Measurements from ENCODE around the gene PHOX2A. TPM values are rescaled to one million over a fixed set of nuclear protein-coding genes. Genes with fewer than 3 reads are reported as not detected.

The PHOX2A gene
- total RNA-seq, 1 donor from 2014 or later: not detected

DNA sequence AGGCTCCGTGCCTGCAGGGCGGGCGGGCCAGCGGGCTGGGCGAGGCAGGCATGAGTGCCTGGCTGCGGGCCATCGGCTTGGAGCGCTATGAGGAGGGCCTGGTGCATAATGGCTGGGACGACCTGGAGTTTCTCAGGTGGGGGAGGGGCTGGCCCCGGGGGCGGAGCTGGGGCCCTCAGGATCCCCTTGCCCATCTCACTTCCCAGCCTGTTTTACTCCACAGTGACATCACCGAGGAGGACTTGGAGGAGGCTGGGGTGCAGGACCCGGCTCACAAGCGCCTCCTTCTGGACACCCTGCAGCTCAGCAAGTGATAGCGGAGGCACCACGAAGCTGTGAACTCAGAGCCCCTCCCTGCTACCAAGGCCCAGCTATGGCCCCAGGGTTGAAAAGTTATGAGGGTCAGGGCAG, 5.9 kb downstream of the PHOX2A start:
- TF ChIP-seq, protein P1, sequence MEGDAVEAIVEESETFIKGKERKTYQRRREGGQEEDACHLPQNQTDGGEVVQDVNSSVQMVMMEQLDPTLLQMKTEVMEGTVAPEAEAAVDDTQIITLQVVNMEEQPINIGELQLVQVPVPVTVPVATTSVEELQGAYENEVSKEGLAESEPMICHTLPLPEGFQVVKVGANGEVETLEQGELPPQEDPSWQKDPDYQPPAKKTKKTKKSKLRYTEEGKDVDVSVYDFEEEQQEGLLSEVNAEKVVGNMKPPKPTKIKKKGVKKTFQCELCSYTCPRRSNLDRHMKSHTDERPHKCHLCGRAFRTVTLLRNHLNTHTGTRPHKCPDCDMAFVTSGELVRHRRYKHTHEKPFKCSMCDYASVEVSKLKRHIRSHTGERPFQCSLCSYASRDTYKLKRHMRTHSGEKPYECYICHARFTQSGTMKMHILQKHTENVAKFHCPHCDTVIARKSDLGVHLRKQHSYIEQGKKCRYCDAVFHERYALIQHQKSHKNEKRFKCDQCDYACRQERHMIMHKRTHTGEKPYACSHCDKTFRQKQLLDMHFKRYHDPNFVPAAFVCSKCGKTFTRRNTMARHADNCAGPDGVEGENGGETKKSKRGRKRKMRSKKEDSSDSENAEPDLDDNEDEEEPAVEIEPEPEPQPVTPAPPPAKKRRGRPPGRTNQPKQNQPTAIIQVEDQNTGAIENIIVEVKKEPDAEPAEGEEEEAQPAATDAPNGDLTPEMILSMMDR (IDR thresholded peaks at IDR 0.05): peak; percentile 72
- DNase-seq (ENCODE audit: extremely low spot score, unreplicated experiment): no peak
- H3K9me3 Mint-ChIP-seq (ENCODE audit: unreplicated experiment): no peaks in the 10 kb centered on the region
- H3K27ac Mint-ChIP-seq (ENCODE audit: unreplicated experiment): no peak overlapping the region
- peaks cover 22% of the 10 kb centered on the region for H3K4me1 Mint-ChIP-seq (ENCODE audit: unreplicated experiment)
- peaks cover 26% of the 10 kb centered on the region for H3K36me3 Mint-ChIP-seq (ENCODE audit: unreplicated experiment)
- H3K4me3 Mint-ChIP-seq (ENCODE audit: unreplicated experiment): no peak overlapping the region
- H3K27me3 Mint-ChIP-seq (ENCODE audit: unreplicated experiment): peaks cover 16% of the 10 kb centered on the region

DNA sequence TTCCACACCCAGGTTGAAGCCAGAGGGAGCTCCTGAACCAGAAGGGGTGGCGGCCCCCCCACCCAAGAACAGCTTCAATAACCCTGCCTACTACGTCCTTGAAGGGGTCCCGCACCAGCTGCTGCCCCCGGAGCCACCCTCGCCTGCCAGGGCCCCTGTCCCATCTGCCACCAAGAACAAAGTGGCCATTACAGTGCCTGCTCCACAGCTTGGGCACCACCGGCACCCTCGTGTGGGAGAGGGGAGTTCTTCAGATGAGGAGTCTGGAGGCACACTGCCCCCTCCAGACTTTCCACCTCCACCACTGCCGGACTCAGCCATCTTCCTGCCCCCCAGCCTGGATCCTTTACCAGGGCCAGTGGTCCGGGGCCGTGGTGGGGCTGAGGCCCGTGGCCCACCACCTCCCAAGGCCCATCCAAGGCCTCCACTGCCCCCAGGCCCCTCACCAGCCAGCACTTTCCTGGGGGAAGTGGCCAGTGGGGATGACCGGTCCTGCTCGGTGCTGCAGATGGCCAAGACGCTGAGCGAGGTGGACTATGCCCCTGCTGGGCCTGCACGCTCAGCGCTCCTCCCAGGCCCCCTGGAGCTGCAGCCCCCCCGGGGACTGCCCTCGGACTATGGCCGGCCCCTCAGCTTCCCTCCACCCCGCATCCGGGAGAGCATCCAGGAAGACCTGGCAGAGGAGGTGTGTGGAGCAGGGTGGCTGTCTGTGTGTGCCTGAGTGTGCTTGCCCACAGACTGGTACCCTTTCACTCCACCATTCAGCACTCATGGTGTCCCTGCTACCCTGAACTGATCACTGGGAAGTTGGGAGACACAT, 6.7 kb downstream of the PHOX2A start:
- no peaks in the 10 kb centered on the region for H3K9me3 Mint-ChIP-seq (ENCODE audit: unreplicated experiment)
- H3K27ac Mint-ChIP-seq (ENCODE audit: unreplicated experiment): no peak overlapping the region
- no peak overlapping the region for H3K4me3 Mint-ChIP-seq (ENCODE audit: unreplicated experiment)
- TF ChIP-seq, protein P1 (IDR thresholded peaks at IDR 0.05): no peak
- peaks cover 9% of the 10 kb centered on the region for H3K27me3 Mint-ChIP-seq (ENCODE audit: unreplicated experiment)
- H3K36me3 Mint-ChIP-seq (ENCODE audit: unreplicated experiment): peaks cover 30% of the 10 kb centered on the region
- H3K4me1 Mint-ChIP-seq (ENCODE audit: unreplicated experiment): peaks cover 22% of the 10 kb centered on the region
- no peak for DNase-seq (ENCODE audit: extremely low spot score, unreplicated experiment)

- no peak for DNase-seq (ENCODE audit: extremely low spot score, unreplicated experiment)
- Mint-ChIP-seq H3K4me1 (ENCODE audit: unreplicated experiment) (peaks cover 22% of the 10 kb centered on the region), H3K9me3 (ENCODE audit: unreplicated experiment) (no peaks in the 10 kb centered on the region), H3K4me3 (ENCODE audit: unreplicated experiment) (no peak overlapping the region), H3K36me3 (ENCODE audit: unreplicated experiment) (peaks cover 32% of the 10 kb centered on the region), H3K27ac (ENCODE audit: unreplicated experiment) (no peak overlapping the region), H3K27me3 (ENCODE audit: unreplicated experiment) (peaks cover 3% of the 10 kb centered on the region)
- TF ChIP-seq, protein P1 (IDR thresholded peaks at IDR 0.05): no peak
Measured at GRCh38 chr11:72236774-72237111, 7.2 kb downstream of the PHOX2A start.

GRCh38 chr11:72236083-72236697, 7.8 kb downstream of the PHOX2A start:
- H3K27ac Mint-ChIP-seq (ENCODE audit: unreplicated experiment): no peak overlapping the region
- TF ChIP-seq, protein P1 (IDR thresholded peaks at IDR 0.05): no peak
- H3K4me3 Mint-ChIP-seq (ENCODE audit: unreplicated experiment): no peak overlapping the region

GRCh38 chr11:72235351-72236057, 8.5 kb downstream of the PHOX2A start:
- Mint-ChIP-seq H3K36me3 (ENCODE audit: unreplicated experiment) (peaks cover 43% of the 10 kb centered on the region), H3K4me3 (ENCODE audit: unreplicated experiment) (no peak overlapping the region), H3K27ac (ENCODE audit: unreplicated experiment) (no peak overlapping the region), H3K9me3 (ENCODE audit: unreplicated experiment) (no peaks in the 10 kb centered on the region), H3K4me1 (ENCODE audit: unreplicated experiment) (peaks cover 22% of the 10 kb centered on the region), H3K27me3 (ENCODE audit: unreplicated experiment) (no peaks in the 10 kb centered on the region)
- TF ChIP-seq, protein P1 (IDR thresholded peaks at IDR 0.05): no peak
- DNase-seq (ENCODE audit: extremely low spot score, unreplicated experiment): no peak

More at GRCh38 chr11:72236083-72236697, 7.8 kb downstream of the PHOX2A start:
- peaks cover 38% of the 10 kb centered on the region for H3K36me3 Mint-ChIP-seq (ENCODE audit: unreplicated experiment)
- no peak for DNase-seq (ENCODE audit: extremely low spot score, unreplicated experiment)
- no peaks in the 10 kb centered on the region for H3K27me3 Mint-ChIP-seq (ENCODE audit: unreplicated experiment)
- no peaks in the 10 kb centered on the region for H3K9me3 Mint-ChIP-seq (ENCODE audit: unreplicated experiment)
- peaks cover 22% of the 10 kb centered on the region for H3K4me1 Mint-ChIP-seq (ENCODE audit: unreplicated experiment)
